Panc1 (cell line): ENCODE results near the gene ATP10A. TPM values are rescaled to one million over a fixed set of nuclear protein-coding genes. Genes with fewer than 3 reads are reported as not detected.

ENCODE experiments used
- ATAC-seq: fragments of 200-7000 bp; cut with Tn5 transposase; 2 replicates; pipeline ENCODE4 v1.9.1; 2020; ENCODE audit warnings: mild to moderate bottlenecking, moderate library complexity
- BruUV-seq: library from RNA; stranded (reverse); fragments of 400-500 nt; replicated peaks from 2 replicates; lab custom pipeline; 2021; lab: Mats Ljungman, UMichigan
- CTCF ChIA-PET: fragments of 300-600 bp; sonication (Branson Sonifier 250); formaldehyde crosslinking; loops from one replicate; lab custom pipeline; 2022; ENCODE audit warnings: antibody characterized with exemption; lab: Charles Lee
- POLR2A ChIA-PET: fragments of 300-600 bp; sonication (Branson Sonifier 250); formaldehyde crosslinking; loops from one replicate; lab custom pipeline; 2022; ENCODE audit warnings: antibody characterized with exemption; lab: Charles Lee
- DNase-seq: peaks from one replicate; pipeline ENCODE4 v3.0.0-alpha.2; 2010; ENCODE audit warnings: low read depth, low spot score
- H3K27ac ChIP-seq: 2 replicates; pipeline ENCODE4 v1.5.1; 2011; ENCODE audit warnings: mild to moderate bottlenecking, low read length, inconsistent platforms
- H3K27me3 ChIP-seq: fragments of 200-500 bp; sonication (Bioruptor generic); 2 replicates; pipeline ENCODE4 v1.6.0; 2014; ENCODE audit warnings: low read length, inconsistent platforms; ENCODE audit not compliant: control insufficient read depth, insufficient read depth
- H3K36me3 ChIP-seq: fragments of 200-500 bp; sonication (Bioruptor generic); 2 replicates; pipeline ENCODE4 v1.5.1; 2014; ENCODE audit warnings: inconsistent platforms, mild to moderate bottlenecking, low read length, moderate library complexity; ENCODE audit not compliant: control insufficient read depth, insufficient read depth
- H3K4me1 ChIP-seq: 2 replicates; pipeline ENCODE4 v1.5.1; 2011; ENCODE audit warnings: inconsistent platforms, mild to moderate bottlenecking, low read length, moderate library complexity; ENCODE audit not compliant: control insufficient read depth, insufficient read depth
- H3K4me3 ChIP-seq, 2 experiments: 2 replicates each; pipeline ENCODE4 v1.5.1; 2011 to 2012; ENCODE audit warnings: low read depth in 2 of 2, low read length in 2 of 2, mild to moderate bottlenecking in 2 of 2, inconsistent platforms in 1 of 2, moderate library complexity in 1 of 2
- H3K9me3 ChIP-seq: fragments of 200-500 bp; sonication (Bioruptor generic); 2 replicates; pipeline ENCODE4 v1.5.1; 2014; ENCODE audit warnings: low read depth, mild to moderate bottlenecking, inconsistent platforms, low read length, moderate library complexity; ENCODE audit not compliant: control insufficient read depth, insufficient read depth
- POLR2AphosphoS5 ChIP-seq: IDR thresholded peaks from 2 replicates; pipeline ENCODE4 v1.6.1; 2012; ENCODE audit warnings: mild to moderate bottlenecking, low read depth, low read length, moderate library complexity
- SIN3A ChIP-seq: IDR thresholded peaks from 2 replicates; pipeline ENCODE4 v1.6.1; 2012; ENCODE audit warnings: low read depth, mild to moderate bottlenecking, low read length, moderate library complexity, borderline replicate concordance; ENCODE audit not compliant: insufficient read depth
- TCF7L2 ChIP-seq: IDR thresholded peaks from 2 replicates; pipeline ENCODE4 v1.6.1; 2011; ENCODE audit warnings: mild to moderate bottlenecking, low read depth, low read length, inconsistent platforms
- in situ Hi-C: cut with HindIII; loops from 2 replicates; pipeline ENCODE4 v1.10.0; 2016; ENCODE audit warnings: low sequenced_read_pairs, low pct_unique_long_range_greater_than_20kb
- intact Hi-C: fragments of 100-400 bp; cut with micrococcal nuclease; formaldehyde crosslinking; loops from one replicate; pipeline ENCODE4 v1.10.0; 2022; ENCODE audit not compliant: unreplicated experiment
- total RNA-seq: library from RNA; stranded (reverse); gene quantifications from one replicate; pipeline ENCODE4 v1.2.1, GENCODE V29; 2021; ENCODE audit not compliant: unreplicated experiment
- TF ChIP-seq, protein P1 (sequence below): fragments of 450-650 bp; IDR thresholded peaks from 2 replicates; pipeline ENCODE4 v1.5.1; 2017; ENCODE audit warnings: mild to moderate bottlenecking
- TF ChIP-seq, protein P2 (sequence below), 2 experiments: IDR thresholded peaks; 2 replicates each; pipeline ENCODE4 v1.6.1; 2011 to 2012; ENCODE audit warnings: low read depth in 2 of 2, control low read depth in 1 of 2, low read length in 1 of 2, mild to moderate bottlenecking in 1 of 2, moderate library complexity in 1 of 2; ENCODE audit not compliant: insufficient read depth in 1 of 2

ATP10A gene
- total RNA-seq, 1 experiment from 2014 or later, result 0.31 TPM

DNA sequence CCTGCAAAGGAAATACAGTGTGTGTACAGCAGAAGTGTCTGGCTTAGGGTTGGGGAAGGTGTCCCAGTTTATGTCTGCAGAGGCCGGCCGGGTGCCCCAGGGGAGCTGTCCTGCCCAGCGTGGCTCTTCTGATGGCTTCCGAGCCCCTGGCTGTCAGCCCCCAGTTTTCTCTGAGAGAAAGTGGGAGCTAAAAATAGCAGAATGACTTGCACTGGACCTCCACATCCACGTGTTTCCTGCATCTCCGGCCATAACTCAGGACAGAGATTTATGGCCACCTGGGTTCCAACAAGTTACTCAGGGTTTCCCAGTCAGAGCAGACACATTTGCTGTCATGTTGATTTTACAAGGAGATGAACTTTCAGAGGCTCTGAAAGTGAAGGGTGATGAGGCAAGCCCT, 192.0 kb downstream of the ATP10A start:
- Histone ChIP-seq H3K27me3 (peaks cover 2% of the 10 kb centered on the region; the same call in 1 of the 2 replicates), H3K4me1 (no peaks in the 10 kb centered on the region; the same call in 1 of the 2 replicates), H3K4me3 (no peak overlapping the region), H3K27ac (no peak overlapping the region), H3K9me3 (no peaks in the 10 kb centered on the region), H3K36me3 (no peaks in the 10 kb centered on the region)
- in situ Hi-C loops, result no loop called here
- DNase-seq (no peak), ATAC-seq (no peak)
- TF ChIP-seq POLR2AphosphoS5, result no peak
- no peak for TF ChIP-seq SIN3A
- TF ChIP-seq TCF7L2, result no peak
- TF ChIP-seq, protein P1, sequence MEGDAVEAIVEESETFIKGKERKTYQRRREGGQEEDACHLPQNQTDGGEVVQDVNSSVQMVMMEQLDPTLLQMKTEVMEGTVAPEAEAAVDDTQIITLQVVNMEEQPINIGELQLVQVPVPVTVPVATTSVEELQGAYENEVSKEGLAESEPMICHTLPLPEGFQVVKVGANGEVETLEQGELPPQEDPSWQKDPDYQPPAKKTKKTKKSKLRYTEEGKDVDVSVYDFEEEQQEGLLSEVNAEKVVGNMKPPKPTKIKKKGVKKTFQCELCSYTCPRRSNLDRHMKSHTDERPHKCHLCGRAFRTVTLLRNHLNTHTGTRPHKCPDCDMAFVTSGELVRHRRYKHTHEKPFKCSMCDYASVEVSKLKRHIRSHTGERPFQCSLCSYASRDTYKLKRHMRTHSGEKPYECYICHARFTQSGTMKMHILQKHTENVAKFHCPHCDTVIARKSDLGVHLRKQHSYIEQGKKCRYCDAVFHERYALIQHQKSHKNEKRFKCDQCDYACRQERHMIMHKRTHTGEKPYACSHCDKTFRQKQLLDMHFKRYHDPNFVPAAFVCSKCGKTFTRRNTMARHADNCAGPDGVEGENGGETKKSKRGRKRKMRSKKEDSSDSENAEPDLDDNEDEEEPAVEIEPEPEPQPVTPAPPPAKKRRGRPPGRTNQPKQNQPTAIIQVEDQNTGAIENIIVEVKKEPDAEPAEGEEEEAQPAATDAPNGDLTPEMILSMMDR, result no peak
- TF ChIP-seq, protein P2, sequence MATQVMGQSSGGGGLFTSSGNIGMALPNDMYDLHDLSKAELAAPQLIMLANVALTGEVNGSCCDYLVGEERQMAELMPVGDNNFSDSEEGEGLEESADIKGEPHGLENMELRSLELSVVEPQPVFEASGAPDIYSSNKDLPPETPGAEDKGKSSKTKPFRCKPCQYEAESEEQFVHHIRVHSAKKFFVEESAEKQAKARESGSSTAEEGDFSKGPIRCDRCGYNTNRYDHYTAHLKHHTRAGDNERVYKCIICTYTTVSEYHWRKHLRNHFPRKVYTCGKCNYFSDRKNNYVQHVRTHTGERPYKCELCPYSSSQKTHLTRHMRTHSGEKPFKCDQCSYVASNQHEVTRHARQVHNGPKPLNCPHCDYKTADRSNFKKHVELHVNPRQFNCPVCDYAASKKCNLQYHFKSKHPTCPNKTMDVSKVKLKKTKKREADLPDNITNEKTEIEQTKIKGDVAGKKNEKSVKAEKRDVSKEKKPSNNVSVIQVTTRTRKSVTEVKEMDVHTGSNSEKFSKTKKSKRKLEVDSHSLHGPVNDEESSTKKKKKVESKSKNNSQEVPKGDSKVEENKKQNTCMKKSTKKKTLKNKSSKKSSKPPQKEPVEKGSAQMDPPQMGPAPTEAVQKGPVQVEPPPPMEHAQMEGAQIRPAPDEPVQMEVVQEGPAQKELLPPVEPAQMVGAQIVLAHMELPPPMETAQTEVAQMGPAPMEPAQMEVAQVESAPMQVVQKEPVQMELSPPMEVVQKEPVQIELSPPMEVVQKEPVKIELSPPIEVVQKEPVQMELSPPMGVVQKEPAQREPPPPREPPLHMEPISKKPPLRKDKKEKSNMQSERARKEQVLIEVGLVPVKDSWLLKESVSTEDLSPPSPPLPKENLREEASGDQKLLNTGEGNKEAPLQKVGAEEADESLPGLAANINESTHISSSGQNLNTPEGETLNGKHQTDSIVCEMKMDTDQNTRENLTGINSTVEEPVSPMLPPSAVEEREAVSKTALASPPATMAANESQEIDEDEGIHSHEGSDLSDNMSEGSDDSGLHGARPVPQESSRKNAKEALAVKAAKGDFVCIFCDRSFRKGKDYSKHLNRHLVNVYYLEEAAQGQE (IDR thresholded peaks at IDR 0.05; ENCODE audit: insufficient read depth in 1 of 2, low read depth in 2 of 2, low read length in 1 of 2), result no peak
- BruUV-seq, result no TSS peak
- ChIA-PET CTCF (no interaction called here), POLR2A (no interaction called here)
- intact Hi-C loops, result no loop called here

DNA sequence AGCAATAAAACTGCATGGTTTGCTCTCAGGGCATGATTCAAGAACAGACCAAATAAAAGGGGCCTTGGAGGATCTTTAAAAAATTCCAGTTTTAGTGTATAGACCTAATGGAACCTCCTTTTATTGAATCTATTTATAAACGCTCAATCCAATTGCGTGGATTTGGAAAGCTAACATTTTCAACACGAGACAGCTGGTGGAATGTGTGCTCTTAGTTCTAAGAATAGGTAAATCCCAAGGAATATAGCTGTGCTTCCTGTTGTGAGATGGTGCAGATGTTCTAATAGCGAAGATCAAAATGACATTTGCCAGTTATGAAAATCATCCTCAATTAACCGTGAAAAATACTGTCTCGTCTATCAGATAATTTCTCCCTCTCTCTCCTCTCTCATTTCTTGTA, 192.5 kb downstream of the ATP10A start:
- H3K27me3 ChIP-seq, result peaks cover 2% of the 10 kb centered on the region; the same call in 1 of the 2 replicates
- DNase-seq, result no peak
- TF ChIP-seq POLR2AphosphoS5 (no peak), SIN3A (no peak), TCF7L2 (no peak)
- TF ChIP-seq, protein P1, result no peak
- TF ChIP-seq, protein P2 (IDR thresholded peaks at IDR 0.05; ENCODE audit: insufficient read depth in 1 of 2, low read depth in 2 of 2, low read length in 1 of 2), result no peak
- no peak overlapping the region for H3K4me3 ChIP-seq
- H3K4me1 ChIP-seq, result no peaks in the 10 kb centered on the region; the same call in 1 of the 2 replicates
- intact Hi-C loops, result no loop called here
- no peaks in the 10 kb centered on the region for H3K9me3 ChIP-seq
- in situ Hi-C loops, result no loop called here
- ATAC-seq, result no peak
- BruUV-seq, result no TSS peak
- H3K36me3 ChIP-seq, result no peaks in the 10 kb centered on the region
- CTCF ChIA-PET, result no interaction called here
- no peak overlapping the region for H3K27ac ChIP-seq
- POLR2A ChIA-PET, result no interaction called here
